ENCODE data around the gene MAMLD1.

GRCh38 chrX:150506020-150506419 lies 142.9 kb downstream of the MAMLD1 start:
- TF ChIP-seq CTCF (conservative IDR thresholded peaks at IDR 0.05) (no peak), ZFX (IDR thresholded peaks at IDR 0.05) (no peak)
